H1 (cell line): ENCODE results near the gene MEN1. TPM values are rescaled to one million over a fixed set of nuclear protein-coding genes. Genes with fewer than 3 reads are reported as not detected.

Experiments used
- CTCF ChIA-PET: fragments of 300-600 bp; sonication (Branson Sonifier 250); formaldehyde crosslinking; loops from one replicate; lab custom pipeline; 2021; ENCODE audit not compliant: partially characterized antibody; lab: Charles Lee
- POLR2A ChIA-PET: fragments of 300-600 bp; sonication (Branson Sonifier 250); formaldehyde crosslinking; loops from one replicate; lab custom pipeline; 2021; ENCODE audit warnings: inconsistent platforms; ENCODE audit not compliant: partially characterized antibody; lab: Charles Lee
- DNase-seq, 2 experiments: peaks; one replicate each; pipeline versions ENCODE4 v3.0.0 to v3.0.0-alpha.2; 2010 to 2022; ENCODE audit warnings: low spot score in 2 of 2, low read depth in 1 of 2, mixed read lengths in 1 of 2
- FAIRE-seq: peaks from 2 replicates; lab custom pipeline; 2011; peaks lifted over from hg19 to GRCh38; lab: Jason Lieb, UNC
- H2AFZ ChIP-seq: 2 replicates; pipeline ENCODE4 v1.8.1; 2012; ENCODE audit warnings: low read length, inconsistent platforms
- H2AK5ac ChIP-seq: 2 replicates; pipeline ENCODE4 v1.6.1; 2013; ENCODE audit warnings: low read depth, low read length
- H2BK120ac ChIP-seq: replicated peaks from 2 replicates; pipeline ENCODE3; 2013; ENCODE audit warnings: low read depth, low read length, inconsistent platforms
- H2BK12ac ChIP-seq: 2 replicates; pipeline ENCODE4 v1.6.1; 2013; ENCODE audit warnings: low read depth, low read length
- H2BK15ac ChIP-seq: 2 replicates; pipeline ENCODE4 v1.6.1; 2013; ENCODE audit warnings: low read length
- H2BK20ac ChIP-seq: 2 replicates; pipeline ENCODE4 v1.6.1; 2013; ENCODE audit warnings: low read length
- H2BK5ac ChIP-seq: 2 replicates; pipeline ENCODE4 v1.6.1; 2013; ENCODE audit warnings: low read depth, low read length
- H3K14ac ChIP-seq: 2 replicates; pipeline ENCODE4 v1.6.1; 2013; ENCODE audit warnings: inconsistent platforms; ENCODE audit not compliant: insufficient read length
- H3K18ac ChIP-seq: 2 replicates; pipeline ENCODE4 v1.6.1; 2013; ENCODE audit warnings: low read length; ENCODE audit errors: extremely low read depth
- H3K23ac ChIP-seq: 2 replicates; pipeline ENCODE4 v1.6.1; 2013; ENCODE audit warnings: inconsistent platforms; ENCODE audit not compliant: insufficient read length
- H3K23me2 ChIP-seq: 2 replicates; pipeline ENCODE4 v1.6.1; 2013; ENCODE audit warnings: low read depth, low read length
- H3K27ac ChIP-seq: 2 replicates; pipeline ENCODE4 v1.6.1; 2011; ENCODE audit warnings: low read depth, low read length, inconsistent platforms
- H3K27me3 ChIP-seq, 4 experiments: replicated peaks in 1 of 4; 1 replicate in 1 of 4; 2 replicates in 3 of 4; pipeline versions ENCODE4 v1.6.1 to v1.8.1; 2011 to 2013; ENCODE audit warnings: low read length in 3 of 4, mild to moderate bottlenecking in 3 of 4, inconsistent platforms in 2 of 4, mixed read lengths in 2 of 4, moderate library complexity in 1 of 4; ENCODE audit not compliant: control insufficient read depth in 3 of 4, insufficient read depth in 3 of 4; ENCODE audit errors: extremely low read depth in 1 of 4
- H3K36me3 ChIP-seq, 4 experiments: 2 replicates each; pipeline versions ENCODE4 v1.6.1 to v1.8.1; 2011 to 2013; ENCODE audit warnings: mild to moderate bottlenecking in 4 of 4, low read length in 3 of 4, moderate library complexity in 2 of 4, control low read depth in 1 of 4, inconsistent platforms in 1 of 4; ENCODE audit not compliant: insufficient read depth in 4 of 4, control insufficient read depth in 2 of 4
- H3K4ac ChIP-seq: replicated peaks from 2 replicates; pipeline ENCODE3; 2013; ENCODE audit warnings: low read length, low read depth, mixed read lengths, inconsistent platforms; ENCODE audit not compliant: insufficient read length
- H3K4me1 ChIP-seq, 4 experiments: replicated peaks in 1 of 4; 1 replicate in 1 of 4; 2 replicates in 3 of 4; pipeline versions ENCODE4 v1.6.1 to v1.8.1; 2011 to 2013; ENCODE audit warnings: low read length in 3 of 4, inconsistent platforms in 2 of 4, mixed read lengths in 1 of 4; ENCODE audit not compliant: insufficient read depth in 4 of 4, control insufficient read depth in 3 of 4
- H3K4me2 ChIP-seq, 2 experiments: 2 replicates each; pipeline versions ENCODE4 v1.6.1 to v1.8.1; 2011 to 2013; ENCODE audit warnings: low read depth in 2 of 2, low read length in 2 of 2, control low read depth in 1 of 2, inconsistent platforms in 1 of 2, mild to moderate bottlenecking in 1 of 2; ENCODE audit not compliant: insufficient read depth in 1 of 2
- H3K4me3 ChIP-seq, 4 experiments: fragments of 200-600, 300-600 bp in 1 of 4; sonication (generic), shearing (Covaris generic), sonication (Bioruptor Twin) in 1 of 4; 2 replicates each; pipeline versions ENCODE4 v1.5.1 to v1.8.1; 2011 to 2016; ENCODE audit warnings: low read length in 4 of 4, low read depth in 3 of 4, control low read depth in 2 of 4, inconsistent platforms in 2 of 4, mild to moderate bottlenecking in 2 of 4, mixed read lengths in 1 of 4, moderate library complexity in 1 of 4; ENCODE audit not compliant: insufficient read depth in 2 of 4; ENCODE audit errors: extremely low read depth in 1 of 4
- H3K56ac ChIP-seq: replicated peaks from 2 replicates; pipeline ENCODE3; 2013; ENCODE audit warnings: low read depth, mild to moderate bottlenecking, mixed read lengths, low read length, inconsistent platforms; ENCODE audit not compliant: insufficient read length
- H3K79me1 ChIP-seq: 2 replicates; pipeline ENCODE4 v1.6.1; 2013; ENCODE audit warnings: low read depth, low read length, control low read depth
- H3K79me2 ChIP-seq, 2 experiments: 2 replicates each; pipeline versions ENCODE4 v1.6.1 to v1.8.1; 2012 to 2013; ENCODE audit warnings: low read length in 2 of 2, mild to moderate bottlenecking in 2 of 2, inconsistent platforms in 1 of 2; ENCODE audit not compliant: insufficient read depth in 2 of 2, control insufficient read depth in 1 of 2
- H3K9ac ChIP-seq, 4 experiments: replicated peaks in 1 of 4; 1 replicate in 1 of 4; 2 replicates in 3 of 4; pipeline versions ENCODE4 v1.6.1 to v1.8.1; 2011 to 2013; ENCODE audit warnings: low read depth in 3 of 4, low read length in 3 of 4, control low read depth in 2 of 4, mild to moderate bottlenecking in 2 of 4, moderate library complexity in 2 of 4, inconsistent platforms in 1 of 4; ENCODE audit errors: extremely low read depth in 1 of 4
- H3K9me3 ChIP-seq, 2 experiments: 2 replicates each; pipeline versions ENCODE4 v1.6.1 to v1.8.1; 2012 to 2013; ENCODE audit warnings: mild to moderate bottlenecking in 2 of 2, moderate library complexity in 2 of 2, control low read depth in 1 of 2, inconsistent platforms in 1 of 2, low read depth in 1 of 2, low read length in 1 of 2, mixed read lengths in 1 of 2; ENCODE audit not compliant: insufficient read depth in 2 of 2
- H4K20me1 ChIP-seq, 2 experiments: replicated peaks in 1 of 2; 2 replicates each; pipeline versions ENCODE3 to v1.8.1; 2011 to 2013; ENCODE audit warnings: inconsistent platforms in 2 of 2, low read length in 2 of 2, mild to moderate bottlenecking in 1 of 2; ENCODE audit not compliant: insufficient read depth in 2 of 2, control insufficient read depth in 1 of 2
- H4K5ac ChIP-seq: 2 replicates; pipeline ENCODE4 v1.6.1; 2013; ENCODE audit warnings: low read length, low read depth, mixed read lengths, inconsistent platforms; ENCODE audit not compliant: insufficient read length
- H4K8ac ChIP-seq: 2 replicates; pipeline ENCODE4 v1.8.0; 2013; ENCODE audit warnings: mild to moderate bottlenecking, moderate library complexity, low read length, inconsistent platforms; ENCODE audit not compliant: insufficient read depth; ENCODE audit errors: extremely low read depth
- H4K91ac ChIP-seq: replicated peaks from 2 replicates; pipeline ENCODE3; 2013; ENCODE audit warnings: low read length, mixed read lengths, inconsistent platforms; ENCODE audit not compliant: insufficient read length
- CHD2 ChIP-seq: IDR thresholded peaks from 2 replicates; pipeline ENCODE4 v1.6.1; 2012; ENCODE audit warnings: low read length, improper control_type of control experiment
- CTBP2 ChIP-seq: IDR thresholded peaks from 2 replicates; pipeline ENCODE4 v1.7.0; 2011; ENCODE audit warnings: borderline replicate concordance, mild to moderate bottlenecking, moderate library complexity, mixed read lengths, low read length; ENCODE audit not compliant: insufficient read depth, insufficient read length
- KDM5A ChIP-seq: fragments of 200-600 bp; IDR thresholded peaks from 2 replicates; pipeline ENCODE4 v1.7.1; 2012; ENCODE audit warnings: mild to moderate bottlenecking, low read length, inconsistent platforms, mixed read lengths
- NRF1 ChIP-seq: IDR thresholded peaks from 2 replicates; pipeline ENCODE4 v1.6.1; 2011; ENCODE audit warnings: mild to moderate bottlenecking, low read depth, low read length, improper control_type of control experiment
- PHF8 ChIP-seq: fragments of 200-600 bp; sonication (generic); conservative IDR thresholded peaks from 2 replicates; pipeline ENCODE4 v1.7.1; 2012; ENCODE audit warnings: low read depth, mild to moderate bottlenecking, inconsistent platforms, low read length, moderate library complexity
- POLR2A ChIP-seq, 2 experiments: IDR thresholded peaks; 1 replicate in 1 of 2; 2 replicates in 1 of 2; pipeline ENCODE4 v1.6.1; 2011; ENCODE audit warnings: low read depth in 2 of 2, low read length in 2 of 2, mild to moderate bottlenecking in 2 of 2; ENCODE audit errors: control extremely low read depth in 1 of 2
- RBBP5 ChIP-seq: IDR thresholded peaks from 2 replicates; pipeline ENCODE4 v1.7.1; 2012; ENCODE audit warnings: low read depth, mild to moderate bottlenecking, inconsistent platforms, low read length, moderate library complexity, borderline replicate concordance
- SAP30 ChIP-seq: fragments of 300-600 bp; sonication (generic); IDR thresholded peaks from 2 replicates; pipeline ENCODE4 v1.7.1; 2012; ENCODE audit warnings: low read length, moderate library complexity, mild to moderate bottlenecking, inconsistent platforms; ENCODE audit not compliant: insufficient read depth, insufficient replicate concordance
- TCF12 ChIP-seq: IDR thresholded peaks from 2 replicates; pipeline ENCODE4 v1.6.1; 2011; ENCODE audit warnings: low read depth, mild to moderate bottlenecking, low read length
- USF2 ChIP-seq: IDR thresholded peaks from 2 replicates; pipeline ENCODE4 v1.6.1; 2011; ENCODE audit warnings: low read length, improper control_type of control experiment
- YY1 ChIP-seq: IDR thresholded peaks from 2 replicates; pipeline ENCODE4 v1.6.1; 2011; ENCODE audit warnings: low read depth, mild to moderate bottlenecking, low read length
- WGBS, 2 experiments: shearing (Covaris generic) in 1 of 2; methylation state at CpG; one replicate each; pipeline versions ENCODE4 v1.1.6 to v1.1.7; 2013 to 2015; ENCODE audit warnings: low lambda C conversion rate in 2 of 2, mixed read lengths in 2 of 2, inconsistent platforms in 1 of 2, low coverage in 1 of 2, missing lambda C conversion rate in 1 of 2; ENCODE audit not compliant: insufficient replicate concordance in 2 of 2, insufficient coverage in 1 of 2, insufficient read length in 1 of 2; ENCODE audit errors: extremely low coverage in 1 of 2, missing lambda C conversion rate in 1 of 2; 5-methylcytosine and 5-hydroxymethylcytosine counted together
- polyA plus RNA-seq, 7 experiments: library from polyadenylated mRNA; depleted of rRNA in 3 of 7; stranded (reverse) in 5 of 7; unstranded in 2 of 7; fragments of >200 nt in 5 of 7; fragments of 200-250 nt in 2 of 7; gene quantifications; 1 replicate in 5 of 7; 2 replicates in 1 of 7; 4 replicates in 1 of 7; pipeline versions ENCODE4 v1.2.1 to v1.2.3, GENCODE V29; 2011 to 2013; ENCODE audit warnings: missing spikeins in 2 of 7, mixed read lengths in 2 of 7
- total RNA-seq: library from RNA; stranded (reverse); fragmentation: NEBNext Ultra II Directional; extraction: Animal tissue kit (Norgen Biotek cat#: 25700); gene quantifications from 2 replicates; pipeline ENCODE4 v1.2.1, GENCODE V29; 2021

Gene MEN1
- total and polyA plus RNA-seq, 2 of the 8 experiments (the other 6 are each of a cell fraction or from before 2014, with no cell fraction given) = 47.2 to 56.3 TPM

DNA sequence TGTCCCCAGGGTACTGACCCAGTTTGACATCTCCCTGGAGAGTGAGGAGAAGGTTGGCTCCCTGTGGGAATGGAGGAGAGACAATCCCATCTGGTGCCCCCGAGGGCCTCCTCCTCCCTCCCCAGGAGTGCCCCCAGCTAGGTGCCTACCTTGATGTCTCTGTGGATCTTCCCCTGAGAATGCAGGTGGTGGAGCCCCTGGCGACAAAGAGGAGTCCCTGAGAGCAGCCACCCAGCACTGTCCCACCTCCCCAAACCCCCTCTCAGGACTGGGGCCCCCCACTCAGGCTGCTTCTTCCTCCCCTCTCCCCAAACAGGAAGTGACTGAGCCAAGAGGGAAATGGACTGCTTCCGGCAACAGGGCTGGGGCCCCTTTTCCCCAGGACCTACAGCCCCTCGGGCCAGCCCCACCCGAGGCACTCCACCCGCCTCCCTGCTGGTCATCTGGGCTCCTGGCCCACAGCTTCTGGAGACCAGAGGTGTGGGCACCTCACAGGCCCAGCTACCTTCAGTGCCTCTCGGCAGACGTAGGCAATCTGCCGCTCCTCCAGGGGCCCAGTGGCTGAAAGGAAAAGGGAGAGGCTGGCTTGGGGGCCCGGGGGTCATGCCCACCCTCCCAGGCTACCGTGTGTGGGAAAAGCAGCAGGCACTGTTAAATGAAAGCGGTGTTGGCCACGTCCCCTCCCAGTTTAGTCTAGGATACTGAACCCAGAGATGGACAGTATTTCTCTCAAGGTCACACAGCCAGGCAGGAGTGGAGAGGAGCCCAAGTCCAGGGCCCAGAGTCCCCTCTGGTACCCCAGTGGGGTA lies 8.6 kb downstream of the MEN1 start:
- WGBS, 2 experiments = 87% methylated on average over 12 of the region's 13 CpGs; no CpG with 5 or more reads in 1 of the 2 experiments
- no peak overlapping the region for H3K23ac ChIP-seq
- TF ChIP-seq YY1 (no peak), KDM5A (no peak), CHD2 (no peak), POLR2A (IDR thresholded peaks at IDR 0.05; ENCODE audit: control extremely low read depth in 1 of 2, low read depth in 2 of 2, low read length in 2 of 2) (no peak), TCF12 (no peak), PHF8 (no peak), NRF1 (no peak), SAP30 (no peak), USF2 (no peak), CTBP2 (no peak), RBBP5 (no peak)

More for the DNA sequence above, 8.6 kb downstream of the MEN1 start:
- H4K8ac ChIP-seq = 0 out of 2 replicates have a peak overlapping the region, but pooled peaks have one; percentile 17
- FAIRE-seq (no peak), DNase-seq (no peak)
- H2BK20ac ChIP-seq = no peak overlapping the region
- no peak overlapping the region for H2BK5ac ChIP-seq
- H3K4me2 ChIP-seq = peak overlapping the region in 1 of 2 experiments; percentile 90; a peak in 1 of 4 replicates
- no peaks in the 10 kb centered on the region; the same call in 1 of the 2 replicates for H3K79me1 ChIP-seq
- no peak overlapping the region for H3K4ac ChIP-seq
- no peaks in the 10 kb centered on the region for H3K79me2 ChIP-seq
- CTCF ChIA-PET = interaction anchor here (1.5 to 4.4 kb wide), 3 partner anchors 17 to 47 kb away, joined by 4 to 21 read pairs (median 18); no protein-coding TSS in a partner anchor
- H3K18ac ChIP-seq = no peak overlapping the region
- no peak overlapping the region for H2BK120ac ChIP-seq
- H3K23me2 ChIP-seq = peaks cover 8% of the 10 kb centered on the region; the same call in 1 of the 2 replicates
- peaks cover 4 to 10% (median 7%) of the 10 kb centered on the region in 4 experiments; a peak in 5 of 8 replicates for H3K36me3 ChIP-seq
- H3K9ac ChIP-seq = no peak overlapping the region
- peaks cover 0 to 14% (median 5%) of the 10 kb centered on the region in 4 experiments; a peak in 5 of 7 replicates for H3K4me1 ChIP-seq
- no peak overlapping the region for H4K91ac ChIP-seq
- H2AFZ ChIP-seq = no peak overlapping the region
- no peak overlapping the region for H3K14ac ChIP-seq
- H2AK5ac ChIP-seq = no peak overlapping the region
- H3K56ac ChIP-seq = no peak overlapping the region
- no peak overlapping the region for H2BK15ac ChIP-seq
- POLR2A ChIA-PET = interaction anchor here (1.0 to 1.9 kb wide), 7 partner anchors 8 to 313 kb away, joined by 3 to 6 read pairs (median 4); no protein-coding TSS in a partner anchor
- H3K27me3 ChIP-seq = no peaks in the 10 kb centered on the region
- H4K5ac ChIP-seq = no peak overlapping the region
- H3K4me3 ChIP-seq = peak overlapping the region in 1 of 4 experiments; percentile 71; a peak in 2 of 8 replicates
- H4K20me1 ChIP-seq = peaks cover 0 to 6% of the 10 kb centered on the region in 2 experiments
- no peak overlapping the region for H2BK12ac ChIP-seq
- H3K27ac ChIP-seq = no peak overlapping the region
- H3K9me3 ChIP-seq = no peaks in the 10 kb centered on the region
